Epithelial cell of proximal tubule (primary cell): ENCODE results near the gene CIDEB. TPM values are rescaled to one million over a fixed set of nuclear protein-coding genes. Genes with fewer than 3 reads are reported as not detected.

Experiments
- DNase-seq: peaks from one replicate; pipeline ENCODE4 v3.0.0-alpha.2; 2011; ENCODE audit warnings: low read depth
- H3K4me3 ChIP-seq: 2 replicates; pipeline ENCODE4 v1.5.1; 2011; ENCODE audit warnings: low read depth, mild to moderate bottlenecking, low read length
- CTCF ChIP-seq: conservative IDR thresholded peaks from 2 replicates; pipeline ENCODE4 v1.5.1; 2012; ENCODE audit warnings: low read depth, mild to moderate bottlenecking, low read length
- total RNA-seq: library from RNA; depleted of rRNA; stranded (reverse); fragments of >200 nt; gene quantifications from 2 replicates; pipeline ENCODE4 v1.2.3, GENCODE V29; 2015

CIDEB gene
- total RNA-seq, 1 donor from 2014 or later, result 3.6 TPM

GRCh38 chr14:24312736-24313507, 5.1 kb upstream of the CIDEB start:
- no peak for DNase-seq
- TF ChIP-seq CTCF, result no peak
- H3K4me3 ChIP-seq, result no peak overlapping the region

GRCh38 chr14:24311837-24312615, 4.2 kb upstream of the CIDEB start:
- no peak overlapping the region for H3K4me3 ChIP-seq
- TF ChIP-seq CTCF, result peak; percentile 24
- peak; percentile 77 for DNase-seq

GRCh38 chr14:24310646-24311604, 3.1 kb upstream of the CIDEB start, which contains the start of gene LTB4R:
LTB4R (plus strand) TSS chr14:24311502; CDS start chr14:24315652, 4,150 bp downstream.
- TF ChIP-seq CTCF, result peak; percentile 27
- DNase-seq, result no peak
- H3K4me3 ChIP-seq, result peak within 1 kb of the TSS; percentile 11

GRCh38 chr14:24310265-24310645, 2.5 kb upstream of the CIDEB start:
- DNase-seq, result no peak
- TF ChIP-seq CTCF, result no peak
- H3K4me3 ChIP-seq, result no peak overlapping the region

GRCh38 chr14:24309538-24310264, 1.9 kb upstream of the CIDEB start, which contains the start of gene LTB4R2:
LTB4R2 (plus strand) TSS chr14:24310140; CDS start chr14:24310665, 525 bp downstream.
- peak within 1 kb of the TSS; percentile 11 for H3K4me3 ChIP-seq
- no peak for TF ChIP-seq CTCF
- DNase-seq, result no peak
